NCI-H2081 (cell line): ENCODE results near the gene C2CD4A.
"Not testable (repeated sequence)": the region's sequence is repeated elsewhere in the genome, so short reads cannot be mapped to it uniquely, and the experiment has no call there.

Experiments used
- DNase-seq, 2 experiments: peaks; one replicate each; lab custom pipeline; 2025; lab: John Stamatoyannopoulos, UW

Gene C2CD4A

GRCh38 chr15:62066663-62067447, at the start of gene C2CD4A:
Gene C2CD4A (plus strand): TSS chr15:62066977. CDS start chr15:62067614, 637 bp downstream.
- DNase-seq: peak; percentile 89 to 96

GRCh38 chr15:62020576-62021160, 46.1 kb upstream of the C2CD4A start:
- DNase-seq: no peak

- no peak for DNase-seq
Observed at GRCh38 chr15:62021991-62022600, 44.7 kb upstream of the C2CD4A start.

GRCh38 chr15:62026487-62027262, 40.1 kb upstream of the C2CD4A start:
- no peak for DNase-seq

- DNase-seq: no peak
Observed at GRCh38 chr15:62027263-62027565, 39.6 kb upstream of the C2CD4A start.

- no peak for DNase-seq
Observed at GRCh38 chr15:62027916-62028315, 38.9 kb upstream of the C2CD4A start.

- no peak for DNase-seq
Observed at GRCh38 chr15:62035256-62035924, 31.4 kb upstream of the C2CD4A start.

- no peak for DNase-seq
Observed at GRCh38 chr15:62046078-62046743, 20.6 kb upstream of the C2CD4A start.

- DNase-seq: no peak
Observed at GRCh38 chr15:62047282-62047827, 19.4 kb upstream of the C2CD4A start.

- not testable (repeated sequence) for DNase-seq
Observed at GRCh38 chr15:62048254-62048653, 18.5 kb upstream of the C2CD4A start.

GRCh38 chr15:62050115-62050514, 16.7 kb upstream of the C2CD4A start:
- no peak for DNase-seq

- DNase-seq: no peak
Observed at GRCh38 chr15:62051166-62051565, 15.6 kb upstream of the C2CD4A start.

GRCh38 chr15:62052713-62053112, 14.1 kb upstream of the C2CD4A start:
- DNase-seq: no peak

- no peak for DNase-seq
Observed at GRCh38 chr15:62053439-62054085, 13.2 kb upstream of the C2CD4A start.

GRCh38 chr15:62054979-62055378, 11.8 kb upstream of the C2CD4A start:
- DNase-seq: no peak

- DNase-seq: no peak
Observed at GRCh38 chr15:62057341-62057980, 9.3 kb upstream of the C2CD4A start.

GRCh38 chr15:62058327-62059028, 8.3 kb upstream of the C2CD4A start:
- no peak for DNase-seq

- no peak for DNase-seq
Observed at GRCh38 chr15:62059108-62059815, 7.5 kb upstream of the C2CD4A start.

- DNase-seq: peak; percentile 15 to 58
Observed at GRCh38 chr15:62059816-62060112, 7.0 kb upstream of the C2CD4A start.
